Cardiac septum (tissue), 1 donor: ENCODE results near the gene ADORA2A. TPM values are rescaled to one million over a fixed set of nuclear protein-coding genes. Genes with fewer than 3 reads are reported as not detected.
"Not testable (repeated sequence)": the region's sequence is repeated elsewhere in the genome, so short reads cannot be mapped to it uniquely, and the experiment has no call there.

Experiments used
- DNase-seq: peaks from one replicate; pipeline ENCODE4 v3.0.0-alpha.2; 2020; ENCODE audit warnings: low spot score
- intact Hi-C: fragments of 100-400 bp; cut with DNase I; formaldehyde crosslinking; loops from one replicate; pipeline ENCODE4 v1.14.0; 2022
- total RNA-seq: library from RNA; stranded (reverse); fragmentation: NEBNext Ultra II Directional; extraction: Animal tissue kit (Norgen Biotek cat#: 25700); gene quantifications from one replicate; pipeline ENCODE4 v1.2.1, GENCODE V29; 2021
- donor health status: DM: no; HTN: no; CAD: no.

The ADORA2A gene
- total RNA-seq, 1 donor from 2014 or later: 5.3 TPM

DNA sequence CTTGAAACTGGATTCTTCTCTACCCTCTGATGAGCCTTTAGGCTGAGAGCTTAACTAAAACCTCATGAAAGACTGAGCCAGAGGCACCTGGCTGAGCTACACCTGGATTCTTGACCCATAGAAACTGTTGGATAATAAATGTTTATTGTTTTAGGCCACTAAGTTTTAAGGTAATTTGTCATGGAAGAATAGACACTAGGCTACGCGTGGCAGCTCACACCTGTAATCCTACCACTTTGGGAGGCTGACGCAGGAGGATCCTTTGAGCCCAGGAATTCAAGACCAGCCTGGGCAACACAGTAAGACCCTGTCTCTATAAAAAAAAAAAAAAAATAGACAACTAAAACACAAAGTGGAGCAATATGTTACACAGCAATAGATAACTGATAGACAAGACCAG is 38.6 kb downstream of the ADORA2A start:
- DNase-seq: no peak
- intact Hi-C loops: loop anchor here (5.0 kb wide), 1 partner anchor 34 kb away; no protein-coding TSS in a partner anchor

DNA sequence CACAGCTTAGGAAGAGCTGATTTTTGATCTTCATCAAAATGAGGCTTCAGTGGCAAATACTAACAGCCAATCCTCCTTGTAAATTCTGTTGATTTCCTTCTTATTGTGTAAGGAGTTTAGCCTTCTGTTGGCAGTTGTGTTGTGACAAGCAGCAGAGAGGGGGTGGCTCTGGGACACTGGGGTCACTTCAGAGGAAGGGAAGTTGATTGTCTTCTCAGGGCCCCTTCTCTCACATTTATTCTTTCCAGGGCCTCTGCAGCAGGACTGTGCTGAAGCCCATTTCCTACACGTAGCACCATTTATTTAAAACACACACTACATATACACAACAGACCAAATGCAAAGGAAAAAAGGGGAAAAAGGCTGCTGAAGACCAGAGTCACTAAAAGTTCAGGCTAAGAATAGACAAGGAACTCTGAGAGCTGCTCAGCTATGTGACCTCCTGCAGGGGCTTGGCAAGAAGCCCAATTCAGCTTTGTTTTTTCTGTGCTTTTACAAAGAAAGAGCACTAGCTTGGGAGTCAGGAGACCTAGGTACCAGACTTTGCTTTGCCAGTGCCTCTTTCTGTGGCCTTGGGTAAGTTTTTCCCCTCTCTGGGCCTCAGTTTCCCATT is 39.4 kb downstream of the ADORA2A start:
- no peak for DNase-seq
- intact Hi-C loops: loop anchor here (5.0 kb wide), 1 partner anchor 35 kb away; no protein-coding TSS in a partner anchor

DNA sequence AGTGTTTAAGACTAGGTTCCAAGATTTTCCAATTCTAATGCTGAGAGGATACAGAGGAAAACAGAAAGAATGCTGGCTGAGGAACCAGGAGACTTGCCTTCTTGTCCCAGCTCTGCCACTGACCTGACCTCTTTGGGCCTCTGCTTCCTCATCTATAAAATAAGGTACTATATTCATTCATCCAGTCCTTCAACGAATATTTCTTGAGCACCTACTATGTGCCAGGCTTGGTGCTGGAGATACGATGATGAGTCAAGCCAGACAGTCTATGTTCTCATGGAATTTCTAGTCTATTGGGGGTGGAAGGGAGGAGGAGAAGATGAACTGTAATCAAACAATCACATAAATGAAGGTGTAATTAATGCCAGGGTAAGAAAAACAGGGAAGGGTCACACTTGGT is 39.9 kb downstream of the ADORA2A start:
- intact Hi-C loops: loop anchor here (5.0 kb wide), 1 partner anchor 35 kb away; no protein-coding TSS in a partner anchor

DNA sequence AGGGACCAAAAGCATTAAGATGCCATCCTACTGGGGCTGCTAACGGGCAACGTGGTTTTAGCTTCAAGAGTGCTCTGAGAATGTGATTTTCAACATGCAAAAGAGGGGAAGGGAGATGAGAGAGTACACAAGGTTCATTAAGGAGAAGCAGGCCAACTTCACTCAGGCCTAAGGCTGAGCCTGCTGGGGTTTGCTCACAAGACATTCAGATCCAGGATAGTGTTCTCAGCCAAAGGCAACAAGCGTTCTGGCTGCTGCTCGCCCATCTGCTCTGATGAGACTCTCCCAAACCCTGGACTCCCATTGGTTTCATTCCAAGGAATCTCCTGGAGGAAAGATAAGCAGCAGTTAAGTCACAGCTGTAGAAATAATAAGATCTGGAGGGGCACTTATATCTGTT is 44.2 kb downstream of the ADORA2A start:
- DNase-seq: no peak
- intact Hi-C loops: no loop called here

More for the DNA sequence above, 39.9 kb downstream of the ADORA2A start:
- DNase-seq: no peak

DNA sequence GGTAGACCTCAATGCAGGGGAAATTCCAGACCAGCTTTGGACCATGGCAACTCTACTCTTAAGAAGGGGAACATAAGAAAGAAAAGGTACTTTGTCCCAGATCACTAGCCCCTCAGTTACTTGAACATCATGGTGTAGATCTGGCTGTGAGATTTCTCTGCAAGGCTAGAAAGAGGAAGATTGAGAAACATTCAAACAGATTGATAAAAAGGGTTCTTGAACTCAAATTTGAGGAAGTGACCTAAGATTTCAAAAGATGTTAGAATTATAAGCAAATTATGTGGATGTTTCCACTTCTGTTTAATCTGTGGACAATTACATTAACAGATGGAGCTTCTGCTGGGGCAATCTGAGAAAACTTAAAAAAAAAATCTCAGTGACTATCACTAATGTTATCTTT is 45.9 kb downstream of the ADORA2A start:
- intact Hi-C loops: no loop called here
- no peak for DNase-seq

DNA sequence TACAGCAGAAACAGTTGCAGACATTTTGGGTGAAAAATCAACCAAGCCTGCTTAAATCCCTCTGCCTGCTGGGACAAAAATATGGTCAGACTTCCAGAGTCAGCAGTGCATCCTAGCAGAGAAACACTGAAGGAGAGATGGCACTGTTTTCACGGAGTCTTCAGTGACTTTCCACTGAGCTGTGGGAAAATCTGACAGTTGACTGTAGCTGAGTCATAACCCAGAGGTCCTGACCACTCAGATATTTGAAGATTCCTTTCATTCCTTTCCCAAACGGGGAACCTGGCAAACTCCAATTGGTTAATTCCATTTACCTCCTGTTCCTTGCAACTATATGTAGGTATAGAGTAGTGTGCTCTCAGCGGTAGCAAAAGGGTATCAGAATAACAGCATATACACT is 46.8 kb downstream of the ADORA2A start:
- no peak for DNase-seq
- intact Hi-C loops: no loop called here

DNA sequence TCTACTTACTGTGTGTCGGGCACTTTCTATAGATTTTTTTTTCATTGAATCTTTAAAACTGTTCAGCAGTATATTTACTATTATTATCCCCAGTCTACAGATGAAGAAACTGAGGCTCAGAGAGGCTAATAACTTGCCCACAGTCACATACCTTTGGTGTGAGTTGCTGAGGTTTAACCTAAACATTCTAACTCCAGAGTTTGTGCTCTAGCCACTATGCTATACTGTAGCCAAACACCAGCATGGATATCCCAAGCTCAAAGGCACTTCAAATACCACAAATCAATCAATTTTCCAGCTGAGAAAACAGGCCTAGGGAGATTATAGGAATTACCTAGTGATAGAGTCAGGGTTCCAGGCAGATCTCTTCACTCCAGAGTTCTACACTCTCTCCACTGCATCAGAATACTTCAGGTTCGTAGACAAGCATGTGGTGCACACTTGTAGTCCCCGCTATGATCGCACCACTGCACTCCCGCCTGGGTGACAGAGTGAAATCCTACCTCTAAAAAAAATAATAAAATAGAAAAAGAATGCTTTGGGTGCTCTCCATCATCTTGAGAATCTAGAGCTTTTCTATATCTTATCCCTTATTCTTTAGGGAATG is 47.4 kb downstream of the ADORA2A start:
- no peak for DNase-seq
- intact Hi-C loops: no loop called here

DNA sequence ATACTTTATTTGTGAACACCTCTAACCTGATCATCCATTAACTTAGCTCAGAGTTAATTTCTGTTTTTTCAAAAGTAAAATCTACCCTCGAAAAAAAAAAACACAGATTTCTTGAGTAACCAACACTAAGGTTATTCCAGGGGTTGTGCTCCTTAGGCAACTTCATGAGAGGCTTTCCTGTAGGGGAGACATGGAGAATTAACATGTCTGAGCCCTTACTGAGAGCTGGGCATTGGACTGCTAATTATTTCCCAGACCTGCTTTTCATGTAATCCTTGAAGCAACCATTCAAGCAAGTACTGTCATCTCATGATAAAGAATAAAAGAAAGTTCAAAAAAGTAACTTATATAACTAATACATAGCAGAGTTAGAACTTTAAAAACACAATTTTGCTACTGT is 54.2 kb downstream of the ADORA2A start:
- no peak for DNase-seq
- intact Hi-C loops: no loop called here

GRCh38 chr22:24482575-24482974 is 55.2 kb downstream of the ADORA2A start:
- no peak for DNase-seq
- intact Hi-C loops: no loop called here

DNA sequence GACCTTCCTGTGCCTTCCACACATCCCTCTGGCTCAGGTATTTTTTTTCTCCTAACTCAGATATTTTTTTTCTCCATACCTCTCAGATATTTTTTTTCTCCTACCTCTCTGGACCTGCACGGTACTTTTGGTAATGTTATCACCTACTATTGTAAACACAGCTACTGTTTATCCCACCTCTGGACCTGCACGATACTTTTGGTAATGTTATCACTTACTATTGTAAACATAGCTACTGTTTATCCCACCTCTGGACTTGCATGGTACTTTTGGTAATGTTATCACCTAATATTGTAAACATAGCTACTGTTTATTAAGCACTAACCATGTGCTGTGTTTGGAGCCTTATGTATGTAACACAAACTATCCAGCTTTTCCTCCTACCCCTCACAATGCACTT is 55.6 kb downstream of the ADORA2A start:
- no peak for DNase-seq
- intact Hi-C loops: no loop called here

- intact Hi-C loops: no loop called here
- no peak for DNase-seq
These were observed 56.7 kb downstream of the ADORA2A start for GRCh38 chr22:24483976-24484545.

DNA sequence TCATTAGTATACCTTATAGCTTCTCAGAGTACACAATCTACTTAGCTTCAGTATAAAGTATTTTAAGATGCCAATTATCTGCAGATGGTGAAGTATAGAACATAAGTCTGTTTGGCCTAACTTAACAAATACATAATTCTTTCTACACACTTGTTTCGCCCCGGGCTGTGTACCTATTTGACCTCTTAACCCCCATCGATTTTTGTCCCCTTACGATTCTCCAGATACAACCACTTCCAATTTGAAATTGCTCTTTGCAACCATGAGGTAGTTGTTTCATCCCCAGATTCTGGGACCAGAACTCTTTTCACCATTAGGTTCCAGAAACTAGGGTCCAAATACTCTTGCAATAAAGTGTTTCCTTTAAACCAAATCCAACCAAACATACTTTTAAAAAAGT is 57.8 kb downstream of the ADORA2A start:
- intact Hi-C loops: loop anchor here (5.0 kb wide), 2 partner anchors 43 to 63 kb away; no protein-coding TSS in a partner anchor
- DNase-seq: no peak

DNA sequence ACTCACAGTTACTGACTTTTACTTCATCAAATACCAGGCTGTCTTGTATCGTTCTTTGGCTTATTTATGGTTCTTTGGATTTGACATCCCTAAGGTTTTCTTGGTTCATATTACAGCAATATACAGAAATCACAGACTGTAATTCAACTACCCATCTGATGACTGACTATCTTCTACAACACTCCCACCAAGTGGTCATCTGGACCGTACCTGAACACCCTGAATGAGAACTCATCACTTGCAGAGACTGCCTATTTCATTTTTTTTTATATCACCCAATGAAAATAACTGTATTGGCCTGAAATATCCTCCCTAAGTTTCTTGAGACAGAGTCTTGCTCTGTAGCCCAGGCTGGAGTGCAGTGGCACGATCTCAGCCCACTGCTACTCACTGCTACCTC is 58.2 kb downstream of the ADORA2A start:
- DNase-seq: no peak

DNA sequence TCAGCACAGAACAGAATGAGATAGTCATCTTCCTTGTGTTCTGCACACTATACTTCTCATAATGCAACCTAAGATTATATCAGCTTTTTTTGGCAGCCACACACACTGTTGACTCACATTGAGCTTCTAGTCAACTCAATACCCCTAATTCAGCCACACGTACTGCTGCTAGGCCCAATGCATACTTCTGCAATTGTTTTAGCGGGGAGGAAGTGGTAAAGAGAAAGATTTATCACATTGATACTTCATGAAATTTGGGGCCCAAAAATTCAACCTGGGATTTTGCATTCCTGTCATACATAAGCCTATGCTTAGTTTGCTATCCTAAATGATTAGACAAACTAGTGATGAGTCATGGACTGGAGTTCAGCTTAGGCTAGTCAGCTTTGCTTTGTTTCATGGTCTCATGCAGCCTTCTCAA is 59.1 kb downstream of the ADORA2A start:
- intact Hi-C loops: loop anchor here (5.0 kb wide), 2 partner anchors 44 to 64 kb away; no protein-coding TSS in a partner anchor
- DNase-seq: no peak

More for the DNA sequence above, 58.2 kb downstream of the ADORA2A start:
- intact Hi-C loops: loop anchor here (5.0 kb wide), 2 partner anchors 43 to 63 kb away; no protein-coding TSS in a partner anchor

- intact Hi-C loops: loop anchor here (5.0 kb wide), 2 partner anchors 47 to 67 kb away; no protein-coding TSS in a partner anchor
- no peak for DNase-seq
These were observed 61.6 kb downstream of the ADORA2A start for GRCh38 chr22:24489011-24489410.

- DNase-seq: not testable (repeated sequence)
- intact Hi-C loops: loop anchor here (5.0 kb wide), 2 partner anchors 47 to 67 kb away; no protein-coding TSS in a partner anchor
These were observed 62.0 kb downstream of the ADORA2A start for GRCh38 chr22:24489434-24489833.

Other genes starting within 250 kb of the ADORA2A start
- 3.1 TPM for gene SUSD2, start 246.1 kb upstream of the ADORA2A start, total RNA-seq
- gene GGT5, start 182.5 kb upstream of the ADORA2A start, total RNA-seq: 12.2 TPM
- 52.8 TPM for gene SPECC1L, start 156.8 kb upstream of the ADORA2A start, total RNA-seq
- gene UPB1, start 67.7 kb downstream of the ADORA2A start, total RNA-seq: 0.67 TPM
- 97.4 TPM for gene GUCD1, start 127.5 kb downstream of the ADORA2A start, total RNA-seq
- 62.9 TPM for gene SNRPD3, start 128.4 kb downstream of the ADORA2A start, total RNA-seq
- 4.2 TPM for gene LRRC75B, start 165.5 kb downstream of the ADORA2A start, total RNA-seq
- gene GGT1, start 175.6 kb downstream of the ADORA2A start, total RNA-seq: 2.0 TPM